IMR-90 (cell line): ENCODE data around the gene TMEM61. TPM values are rescaled to one million over a fixed set of nuclear protein-coding genes. Genes with fewer than 3 reads are reported as not detected.

Experiments used
- ATAC-seq: fragments of 200-7000 bp; cut with Tn5 transposase; 2 replicates; pipeline ENCODE4 v1.9.1; 2020; ENCODE audit warnings: low read depth, mild to moderate bottlenecking, moderate library complexity
- BruUV-seq: library from RNA; stranded (reverse); fragments of 400-500 nt; replicated peaks from 2 replicates; lab custom pipeline; 2021; lab: Mats Ljungman, UMichigan
- CTCF ChIA-PET: fragments of 300-600 bp; formaldehyde crosslinking; extraction: SDS; loops from one replicate; lab custom pipeline; 2021; ENCODE audit warnings: antibody characterized with exemption; lab: Yijun Ruan, JAX
- POLR2A ChIA-PET: fragments of 300-600 bp; sonication (Branson Sonifier 250); formaldehyde crosslinking; loops from one replicate; lab custom pipeline; 2022; ENCODE audit warnings: antibody characterized with exemption; ENCODE audit not compliant: unreplicated experiment; lab: Charles Lee
- DNase-seq: peaks from one replicate; pipeline ENCODE4 v3.0.0; 2013
- H2AFZ ChIP-seq: replicated peaks from 2 replicates; pipeline ENCODE3; 2013; ENCODE audit warnings: low read length, mild to moderate bottlenecking; ENCODE audit not compliant: poor library complexity
- H2AK5ac ChIP-seq: 2 replicates; pipeline ENCODE4 v1.6.1; 2013; ENCODE audit warnings: low read depth, low read length, inconsistent platforms
- H2AK9ac ChIP-seq: replicated peaks from 2 replicates; pipeline ENCODE3; 2013; ENCODE audit warnings: mild to moderate bottlenecking, low read depth, low read length, moderate library complexity; ENCODE audit not compliant: poor library complexity
- H2BK120ac ChIP-seq: 2 replicates; pipeline ENCODE4 v1.6.1; 2013; ENCODE audit warnings: low read depth, low read length, inconsistent platforms
- H2BK15ac ChIP-seq: 3 replicates; pipeline ENCODE4 v1.6.1; 2013; ENCODE audit warnings: low read depth, low read length, inconsistent platforms
- H2BK20ac ChIP-seq: 2 replicates; pipeline ENCODE4 v1.6.1; 2013; ENCODE audit warnings: low read depth, mild to moderate bottlenecking, inconsistent platforms, low read length, moderate library complexity
- H2BK5ac ChIP-seq: 2 replicates; pipeline ENCODE4 v1.6.1; 2013; ENCODE audit warnings: mild to moderate bottlenecking, low read depth, low read length, inconsistent platforms; ENCODE audit not compliant: poor library complexity, severe bottlenecking
- H3K14ac ChIP-seq: replicated peaks from 2 replicates; pipeline ENCODE4 v1.6.1; 2013; ENCODE audit warnings: low read depth, low read length, inconsistent platforms
- H3K18ac ChIP-seq: 2 replicates; pipeline ENCODE4 v1.6.1; 2013; ENCODE audit warnings: low read depth, low read length, control low read depth
- H3K23ac ChIP-seq: 2 replicates; pipeline ENCODE4 v1.6.1; 2013; ENCODE audit warnings: low read depth, low read length, inconsistent platforms
- H3K27ac ChIP-seq: 2 replicates; pipeline ENCODE4 v1.5.1; 2013; ENCODE audit warnings: mild to moderate bottlenecking, control low read depth, low read length; ENCODE audit not compliant: insufficient read depth
- H3K27me3 ChIP-seq: 2 replicates; pipeline ENCODE4 v1.6.1; 2013; ENCODE audit warnings: low read length; ENCODE audit not compliant: control insufficient read depth, insufficient read depth
- H3K36me3 ChIP-seq: 2 replicates; pipeline ENCODE4 v1.6.1; 2013; ENCODE audit warnings: low read length, mixed read lengths; ENCODE audit not compliant: control insufficient read depth, insufficient read depth
- H3K4ac ChIP-seq: 2 replicates; pipeline ENCODE4 v1.6.1; 2013; ENCODE audit warnings: low read depth, low read length, inconsistent platforms
- H3K4me1 ChIP-seq: 2 replicates; pipeline ENCODE4 v1.6.1; 2013; ENCODE audit warnings: low read length, mixed read lengths; ENCODE audit not compliant: control insufficient read depth, insufficient read depth
- H3K4me2 ChIP-seq: 2 replicates; pipeline ENCODE4 v1.6.1; 2013; ENCODE audit warnings: low read depth, mild to moderate bottlenecking, control low read depth, low read length, moderate library complexity
- H3K4me3 ChIP-seq: 2 replicates; pipeline ENCODE4 v1.5.1; 2013; ENCODE audit warnings: low read depth, mild to moderate bottlenecking, control low read depth, low read length, moderate library complexity; ENCODE audit not compliant: insufficient read depth
- H3K56ac ChIP-seq: 2 replicates; pipeline ENCODE4 v1.6.1; 2013; ENCODE audit warnings: low read length, inconsistent platforms; ENCODE audit not compliant: insufficient read depth; ENCODE audit errors: extremely low read depth
- H3K79me1 ChIP-seq, 2 experiments: 2 replicates each; pipeline ENCODE4 v1.6.1; 2013; ENCODE audit warnings: low read length in 2 of 2, inconsistent platforms in 1 of 2, low read depth in 1 of 2
- H3K9ac ChIP-seq: 2 replicates; pipeline ENCODE4 v1.6.1; 2013; ENCODE audit warnings: low read depth, low read length, control low read depth
- H3K9me1 ChIP-seq: 2 replicates; pipeline ENCODE4 v1.6.1; 2013; ENCODE audit warnings: low read length, inconsistent platforms; ENCODE audit not compliant: insufficient read depth
- H3K9me3 ChIP-seq: 2 replicates; pipeline ENCODE4 v1.6.1; 2013; ENCODE audit warnings: low read length; ENCODE audit not compliant: control insufficient read depth, insufficient read depth
- H4K20me1 ChIP-seq: 2 replicates; pipeline ENCODE4 v1.6.1; 2013; ENCODE audit warnings: low read length, inconsistent platforms; ENCODE audit not compliant: insufficient read depth
- H4K5ac ChIP-seq: 2 replicates; pipeline ENCODE4 v1.6.1; 2013; ENCODE audit warnings: mild to moderate bottlenecking, low read depth, low read length, control low read depth
- H4K8ac ChIP-seq, 2 experiments: 2 replicates each; pipeline ENCODE4 v1.6.1; 2013; ENCODE audit warnings: low read depth in 2 of 2, low read length in 2 of 2, control low read depth in 1 of 2, inconsistent platforms in 1 of 2
- H4K91ac ChIP-seq: 2 replicates; pipeline ENCODE4 v1.6.1; 2013; ENCODE audit warnings: low read depth, low read length, inconsistent platforms; ENCODE audit not compliant: insufficient read depth
- BHLHE40 ChIP-seq: fragments of 150-350 bp; IDR thresholded peaks from 2 replicates; pipeline ENCODE4 v1.6.1; 2016; ENCODE audit warnings: mild to moderate bottlenecking, low read depth, low read length
- CEBPB ChIP-seq: IDR thresholded peaks from 2 replicates; pipeline ENCODE4 v1.6.1; 2012; ENCODE audit warnings: low read depth, low read length, improper control_type of control experiment
- CTCF ChIP-seq: conservative IDR thresholded peaks from 2 replicates; pipeline ENCODE4 v1.5.1; 2012; ENCODE audit warnings: mild to moderate bottlenecking, low read depth, low read length, improper control_type of control experiment
- ELK1 ChIP-seq: fragments of 150-350 bp; IDR thresholded peaks from 2 replicates; pipeline ENCODE4 v1.6.1; 2016; ENCODE audit warnings: low read depth, mild to moderate bottlenecking, low read length, moderate library complexity, borderline replicate concordance
- FOS ChIP-seq: fragments of 150-350 bp; IDR thresholded peaks from 2 replicates; pipeline ENCODE4 v1.6.1; 2016; ENCODE audit warnings: low read depth, low read length
- MAFK ChIP-seq: IDR thresholded peaks from 2 replicates; pipeline ENCODE4 v1.6.1; 2012; ENCODE audit warnings: low read depth, low read length, improper control_type of control experiment
- MAZ ChIP-seq: IDR thresholded peaks from 2 replicates; pipeline ENCODE4 v1.6.1; 2012; ENCODE audit warnings: low read depth, mild to moderate bottlenecking, low read length, improper control_type of control experiment, moderate library complexity, borderline replicate concordance
- MXI1 ChIP-seq: IDR thresholded peaks from 2 replicates; pipeline ENCODE4 v1.6.1; 2012; ENCODE audit warnings: low read depth, mild to moderate bottlenecking, low read length, moderate library complexity, borderline replicate concordance
- NFE2L2 ChIP-seq: fragments of 150-350 bp; IDR thresholded peaks from 2 replicates; pipeline ENCODE4 v1.6.1; 2016; ENCODE audit warnings: low read depth, mild to moderate bottlenecking, low read length
- RAD21 ChIP-seq: IDR thresholded peaks from 2 replicates; pipeline ENCODE4 v1.6.1; 2012; ENCODE audit warnings: low read length, improper control_type of control experiment
- RCOR1 ChIP-seq: IDR thresholded peaks from 2 replicates; pipeline ENCODE4 v1.6.1; 2012; ENCODE audit warnings: mild to moderate bottlenecking, low read length, improper control_type of control experiment; ENCODE audit not compliant: insufficient replicate concordance
- RFX5 ChIP-seq: IDR thresholded peaks from 2 replicates; pipeline ENCODE4 v1.8.0; 2012; ENCODE audit warnings: low read depth, mild to moderate bottlenecking, low read length, moderate library complexity
- SMC3 ChIP-seq: fragments of 150-350 bp; IDR thresholded peaks from 2 replicates; pipeline ENCODE4 v1.6.1; 2016; ENCODE audit warnings: low read depth, mild to moderate bottlenecking, antibody characterized with exemption, low read length, moderate library complexity
- WGBS, 2 experiments: methylation state at CpG; one replicate each; pipeline versions ENCODE4 v1.1.5 to v1.1.7; 2013; ENCODE audit warnings: missing lambda C conversion rate in 2 of 2; ENCODE audit not compliant: insufficient read length in 1 of 2; ENCODE audit errors: extremely low coverage in 2 of 2; 5-methylcytosine and 5-hydroxymethylcytosine counted together
- dilution Hi-C: fragments of 300-500 bp; cut with HindIII; formaldehyde crosslinking; loops from one replicate; pipeline ENCODE4 v1.14.3; 2018; ENCODE audit warnings: low sequenced_read_pairs; ENCODE audit not compliant: unreplicated experiment
- in situ Hi-C: fragments of 300-500 bp; cut with MboI; formaldehyde crosslinking; loops from 3 replicates; pipeline ENCODE4 v1.14.3; 2019; ENCODE audit warnings: low sequenced_read_pairs, inconsistent platforms, mixed read lengths
- intact Hi-C: fragments of 100-400 bp; cut with micrococcal nuclease; formaldehyde crosslinking; loops from 2 replicates; pipeline ENCODE4 v1.10.0; 2022
- polyA plus RNA-seq, 3 experiments: library from polyadenylated mRNA; depleted of rRNA; stranded (reverse); fragments of >200 nt; gene quantifications; 2 replicates each; pipeline ENCODE4 v1.2.3, GENCODE V29; 2012; ENCODE audit warnings: low replicate concordance in 1 of 3
- total RNA-seq: library from RNA; depleted of rRNA; stranded (reverse); fragments of >200 nt; gene quantifications from 2 replicates; pipeline ENCODE4 v1.2.3, GENCODE V29; 2012

The TMEM61 gene
- total and polyA plus RNA-seq, 2 of the 4 experiments (the other 2 are of a cell fraction), result not detected

GRCh38 chr1:54987427-54987826 lies 7.0 kb downstream of the TMEM61 start:
- TF ChIP-seq NFE2L2 (no peak), RFX5 (no peak), MAZ (no peak), MXI1 (no peak), SMC3 (no peak), RCOR1 (no peak), ELK1 (no peak), BHLHE40 (no peak), FOS (no peak), RAD21 (no peak), CTCF (no peak), CEBPB (no peak), MAFK (no peak)
- DNase-seq (no peak), ATAC-seq (no peak)
- H3K27ac ChIP-seq, result no peak overlapping the region
- H2AK5ac ChIP-seq, result no peak overlapping the region
- H4K5ac ChIP-seq, result no peak overlapping the region
- dilution Hi-C loops (no loop called here), in situ Hi-C loops (no loop called here), intact Hi-C loops (no loop called here)
- H3K14ac ChIP-seq, result no peak overlapping the region
- no peak overlapping the region for H2BK15ac ChIP-seq
- H2BK5ac ChIP-seq, result no peak overlapping the region
- no peak overlapping the region for H4K8ac ChIP-seq
- no peaks in the 10 kb centered on the region for H3K79me1 ChIP-seq
- H3K4me3 ChIP-seq, result no peak overlapping the region
- peaks cover 48% of the 10 kb centered on the region for H3K27me3 ChIP-seq
- no peaks in the 10 kb centered on the region for H3K9me1 ChIP-seq
- peak overlapping the region; percentile 18; the same call in 1 of the 2 replicates for H3K4me2 ChIP-seq
- no peaks in the 10 kb centered on the region for H4K20me1 ChIP-seq
- H3K18ac ChIP-seq, result no peak overlapping the region
- H2AFZ ChIP-seq, result peak overlapping the region; percentile 58
- ChIA-PET POLR2A (no interaction called here), CTCF (interaction anchor here (1.0 kb wide), 2 partner anchors 10 to 42 kb away, joined by 3 to 6 read pairs; no protein-coding TSS in a partner anchor)
- H2BK20ac ChIP-seq, result no peak overlapping the region
- no peak overlapping the region for H3K23ac ChIP-seq
- no peaks in the 10 kb centered on the region for H3K36me3 ChIP-seq
- no peak overlapping the region for H3K4ac ChIP-seq
- H2BK120ac ChIP-seq, result no peak overlapping the region
- no peak overlapping the region for H3K9ac ChIP-seq
- H3K56ac ChIP-seq, result no peak overlapping the region
- no peak overlapping the region for H4K91ac ChIP-seq
- WGBS, 2 experiments, result no CpG with 5 or more reads among the region's 2 CpGs
- BruUV-seq, result no TSS peak
- no peaks in the 10 kb centered on the region for H3K9me3 ChIP-seq
- H2AK9ac ChIP-seq, result no peak overlapping the region
- peaks cover 4% of the 10 kb centered on the region; the same call in 1 of the 2 replicates for H3K4me1 ChIP-seq
